Endothelial cell of umbilical vein (primary cell): ENCODE data around the gene FAM98B. TPM values are rescaled to one million over a fixed set of nuclear protein-coding genes. Genes with fewer than 3 reads are reported as not detected.

Experiments used
- BruUV-seq: library from RNA; stranded (reverse); fragments of 400-500 nt; replicated peaks from 2 replicates; lab custom pipeline; 2021; lab: Mats Ljungman, UMichigan
- CTCF ChIA-PET: fragments of 300-600, 350-600 bp; sonication (Branson Sonifier 250); formaldehyde crosslinking; loops from one replicate; lab custom pipeline; 2021; ENCODE audit warnings: antibody characterized with exemption, inconsistent platforms; lab: Charles Lee
- POLR2A ChIA-PET: fragments of 300-600, 350-600 bp; sonication (Branson Sonifier 250); formaldehyde crosslinking; loops from one replicate; lab custom pipeline; 2021; ENCODE audit warnings: antibody characterized with exemption, inconsistent platforms; lab: Charles Lee
- DNase-seq: peaks from one replicate; pipeline ENCODE4 v3.0.0-alpha.2; 2011; ENCODE audit warnings: low read depth, low spot score
- FAIRE-seq: peaks from 2 replicates; lab custom pipeline; 2011; peaks lifted over from hg19 to GRCh38; lab: Jason Lieb, UNC
- H2AFZ ChIP-seq: 2 replicates; pipeline ENCODE4 v1.6.0; 2012; ENCODE audit warnings: low read depth, low read length, control low read depth, inconsistent platforms
- H3K27ac ChIP-seq: 2 replicates; pipeline ENCODE4 v1.5.1; 2011; ENCODE audit warnings: low read depth, mild to moderate bottlenecking, control low read depth, low read length, moderate library complexity; ENCODE audit not compliant: insufficient read depth
- H3K27me3 ChIP-seq, 2 experiments: 2 replicates each; pipeline versions ENCODE4 v1.6.0 to v1.6.1; 2011; ENCODE audit warnings: low read length in 2 of 2, mixed read lengths in 1 of 2; ENCODE audit not compliant: control insufficient read depth in 2 of 2, insufficient read depth in 2 of 2
- H3K36me3 ChIP-seq, 2 experiments: 2 replicates in 1 of 2; 3 replicates in 1 of 2; pipeline ENCODE4 v1.5.1; 2011; ENCODE audit warnings: low read length in 2 of 2, mild to moderate bottlenecking in 1 of 2, moderate library complexity in 1 of 2; ENCODE audit not compliant: control insufficient read depth in 2 of 2, insufficient read depth in 2 of 2; ENCODE audit errors: extremely low read depth in 1 of 2
- H3K4me1 ChIP-seq: 3 replicates; pipeline ENCODE4 v1.5.1; 2011; ENCODE audit warnings: mild to moderate bottlenecking, low read length; ENCODE audit not compliant: control insufficient read depth, insufficient read depth; ENCODE audit errors: extremely low read depth
- H3K4me2 ChIP-seq: 2 replicates; pipeline ENCODE4 v1.6.1; 2011; ENCODE audit warnings: low read length, control low read depth, mixed read lengths; ENCODE audit not compliant: insufficient read depth
- H3K4me3 ChIP-seq, 3 experiments: fragments of 200-600 bp in 1 of 3; sonication (generic), shearing (Covaris generic) in 1 of 3; replicated peaks in 1 of 3; 2 replicates each; pipeline ENCODE4 v1.5.1; 2011 to 2016; ENCODE audit warnings: control low read depth in 3 of 3, low read length in 3 of 3, mild to moderate bottlenecking in 2 of 3, inconsistent platforms in 1 of 3, low read depth in 1 of 3, moderate library complexity in 1 of 3; ENCODE audit not compliant: insufficient read depth in 1 of 3
- H3K79me2 ChIP-seq: 2 replicates; pipeline ENCODE4 v1.6.0; 2012; ENCODE audit warnings: low read length, inconsistent platforms; ENCODE audit not compliant: control insufficient read depth, insufficient read depth
- H3K9ac ChIP-seq: replicated peaks from 2 replicates; pipeline ENCODE3; 2011; ENCODE audit warnings: low read length, control low read depth; ENCODE audit not compliant: insufficient read depth; ENCODE audit errors: extremely low read depth
- H3K9me1 ChIP-seq: replicated peaks from 3 replicates; pipeline ENCODE4 v1.6.0; 2011; ENCODE audit warnings: mild to moderate bottlenecking, low read length; ENCODE audit not compliant: control insufficient read depth, insufficient read depth; ENCODE audit errors: extremely low read depth
- H3K9me3 ChIP-seq: replicated peaks from 2 replicates; pipeline ENCODE4 v1.5.1; 2012; ENCODE audit warnings: low read length, inconsistent platforms; ENCODE audit not compliant: control insufficient read depth, insufficient read depth
- H4K20me1 ChIP-seq: replicated peaks from 2 replicates; pipeline ENCODE3; 2011; ENCODE audit warnings: mild to moderate bottlenecking, low read length; ENCODE audit not compliant: control insufficient read depth, insufficient read depth; ENCODE audit errors: extremely low read depth
- EZH2 ChIP-seq: IDR thresholded peaks from 2 replicates; pipeline ENCODE4 v1.6.1; 2012; ENCODE audit warnings: borderline replicate concordance, low read depth, mild to moderate bottlenecking, moderate library complexity, low read length, inconsistent platforms; ENCODE audit not compliant: severe bottlenecking
- FOS ChIP-seq: IDR thresholded peaks from 2 replicates; pipeline ENCODE4 v1.6.1; 2011; ENCODE audit warnings: mild to moderate bottlenecking, low read length, moderate library complexity, borderline replicate concordance; ENCODE audit not compliant: insufficient read depth
- GATA2 ChIP-seq: IDR thresholded peaks from 2 replicates; pipeline ENCODE4 v1.7.0; 2011; ENCODE audit warnings: low read depth, mild to moderate bottlenecking, moderate library complexity, mixed read lengths, low read length; ENCODE audit not compliant: insufficient read length, insufficient read depth
- JUN ChIP-seq: IDR thresholded peaks from 2 replicates; pipeline ENCODE4 v1.6.1; 2011; ENCODE audit warnings: borderline replicate concordance, low read depth; ENCODE audit not compliant: insufficient read length, insufficient read depth
- MYC ChIP-seq: IDR thresholded peaks from one replicate; pipeline ENCODE4 v1.6.1; 2011; ENCODE audit warnings: mild to moderate bottlenecking, low read depth, low read length
- POLR2A ChIP-seq: IDR thresholded peaks from 2 replicates; pipeline ENCODE4 v1.6.1; 2012; ENCODE audit warnings: low read depth, mild to moderate bottlenecking, control low read depth, low read length
- POLR2AphosphoS5 ChIP-seq: IDR thresholded peaks from 2 replicates; pipeline ENCODE4 v1.6.1; 2012; ENCODE audit warnings: low read depth, mild to moderate bottlenecking, control low read depth, low read length, moderate library complexity; ENCODE audit not compliant: insufficient read depth
- dilution Hi-C: fragments of 300-500 bp; cut with MboI; formaldehyde crosslinking; loops from one replicate; pipeline ENCODE4 v1.15.0; 2019; ENCODE audit warnings: low sequenced_read_pairs; ENCODE audit not compliant: extremely low pct_ligation_motif_present
- intact Hi-C: fragments of 100-400 bp; cut with micrococcal nuclease; formaldehyde crosslinking; loops from one replicate; pipeline ENCODE4 v1.10.0; 2022
- polyA plus RNA-seq, 4 experiments: library from polyadenylated mRNA; depleted of rRNA in 3 of 4; stranded (reverse) in 3 of 4; unstranded in 1 of 4; fragments of >200 nt; gene quantifications; 2 replicates each; pipeline versions ENCODE4 v1.2.1 to v1.2.3, GENCODE V29; 2011 to 2012; ENCODE audit warnings: missing spikeins in 1 of 4
- total RNA-seq: library from RNA; stranded (reverse); gene quantifications from 2 replicates; pipeline ENCODE4 v1.2.3, GENCODE V29; 2021
- TF ChIP-seq, protein P1 (sequence below), 2 donors: IDR thresholded peaks; 1 replicate in 1 of 2; 2 replicates in 1 of 2; pipeline ENCODE4 v1.5.1; 2011; ENCODE audit warnings: low read length in 2 of 2, mild to moderate bottlenecking in 2 of 2, moderate library complexity in 2 of 2, control low read depth in 1 of 2, inconsistent platforms in 1 of 2, low read depth in 1 of 2; ENCODE audit not compliant: insufficient read depth in 1 of 2; ENCODE audit errors: extremely low read depth in 1 of 2
- TF ChIP-seq, protein P2 (sequence below): IDR thresholded peaks from 2 replicates; pipeline ENCODE4 v1.6.1; 2011; ENCODE audit not compliant: insufficient read depth, insufficient read length

FAM98B gene
- total and polyA plus RNA-seq, 2 donors (not counting 3 experiments of a cell fraction or from before 2014, with no cell fraction given): 4.2 to 22.3 TPM

DNA sequence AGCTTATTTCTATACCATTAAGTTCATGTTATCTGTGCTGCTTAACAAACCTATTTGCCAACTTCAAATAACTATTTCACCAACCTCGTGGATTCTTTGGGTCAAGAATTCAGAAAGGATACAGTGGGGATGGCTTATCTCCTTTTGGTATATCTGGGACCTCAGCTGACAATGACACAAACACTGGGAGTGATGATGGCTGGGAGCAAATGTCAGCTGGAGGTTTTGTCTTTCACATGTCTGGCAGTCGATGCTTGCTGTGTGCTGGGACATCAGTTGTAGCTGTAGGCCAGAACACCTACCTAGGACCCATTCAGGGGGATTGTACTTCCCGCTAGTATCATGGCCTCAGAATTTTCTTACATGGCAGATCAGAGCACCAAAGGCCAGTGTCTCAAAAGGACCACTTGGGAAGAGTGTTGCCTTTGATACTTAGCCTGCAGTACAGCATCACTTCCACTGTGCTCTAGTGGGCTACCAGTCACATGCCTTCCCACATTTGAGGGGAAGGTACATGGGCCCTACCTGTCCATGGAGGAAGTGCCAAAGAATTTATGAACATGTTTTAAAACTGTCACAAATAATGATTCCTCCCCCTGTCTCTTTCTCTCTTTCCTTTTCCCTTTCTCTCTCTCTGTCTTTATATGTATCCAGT, 23.7 kb upstream of the FAM98B start:
- FAIRE-seq (no peak), DNase-seq (no peak)
- no peaks in the 10 kb centered on the region for H3K9me3 ChIP-seq
- H3K27ac ChIP-seq: no peak overlapping the region
- TF ChIP-seq GATA2: no peak
- no peak for TF ChIP-seq POLR2AphosphoS5
- TF ChIP-seq, protein P1, sequence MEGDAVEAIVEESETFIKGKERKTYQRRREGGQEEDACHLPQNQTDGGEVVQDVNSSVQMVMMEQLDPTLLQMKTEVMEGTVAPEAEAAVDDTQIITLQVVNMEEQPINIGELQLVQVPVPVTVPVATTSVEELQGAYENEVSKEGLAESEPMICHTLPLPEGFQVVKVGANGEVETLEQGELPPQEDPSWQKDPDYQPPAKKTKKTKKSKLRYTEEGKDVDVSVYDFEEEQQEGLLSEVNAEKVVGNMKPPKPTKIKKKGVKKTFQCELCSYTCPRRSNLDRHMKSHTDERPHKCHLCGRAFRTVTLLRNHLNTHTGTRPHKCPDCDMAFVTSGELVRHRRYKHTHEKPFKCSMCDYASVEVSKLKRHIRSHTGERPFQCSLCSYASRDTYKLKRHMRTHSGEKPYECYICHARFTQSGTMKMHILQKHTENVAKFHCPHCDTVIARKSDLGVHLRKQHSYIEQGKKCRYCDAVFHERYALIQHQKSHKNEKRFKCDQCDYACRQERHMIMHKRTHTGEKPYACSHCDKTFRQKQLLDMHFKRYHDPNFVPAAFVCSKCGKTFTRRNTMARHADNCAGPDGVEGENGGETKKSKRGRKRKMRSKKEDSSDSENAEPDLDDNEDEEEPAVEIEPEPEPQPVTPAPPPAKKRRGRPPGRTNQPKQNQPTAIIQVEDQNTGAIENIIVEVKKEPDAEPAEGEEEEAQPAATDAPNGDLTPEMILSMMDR (IDR thresholded peaks at IDR 0.05; ENCODE audit: extremely low read depth in 1 of 2, insufficient read depth in 1 of 2, low read depth in 1 of 2, low read length in 2 of 2): no peak
- no peak overlapping the region for H3K4me3 ChIP-seq
- BruUV-seq: no TSS peak
- intact Hi-C loops: no loop called here
- dilution Hi-C loops: no loop called here
- ChIA-PET POLR2A (no interaction called here), CTCF (interaction anchor here (4.6 kb wide), 1 partner anchor 10 kb away, joined by 32 read pairs; no protein-coding TSS in a partner anchor)
- H3K27me3 ChIP-seq: peaks cover 26 to 74% of the 10 kb centered on the region in 2 experiments
- no peaks in the 10 kb centered on the region for H3K9me1 ChIP-seq
- H3K9ac ChIP-seq: no peak overlapping the region
- no peak overlapping the region for H2AFZ ChIP-seq
- no peaks in the 10 kb centered on the region for H3K36me3 ChIP-seq
- H4K20me1 ChIP-seq: no peaks in the 10 kb centered on the region
- H3K4me1 ChIP-seq: no peaks in the 10 kb centered on the region
- no peaks in the 10 kb centered on the region for H3K79me2 ChIP-seq
- H3K4me2 ChIP-seq: no peak overlapping the region

DNA sequence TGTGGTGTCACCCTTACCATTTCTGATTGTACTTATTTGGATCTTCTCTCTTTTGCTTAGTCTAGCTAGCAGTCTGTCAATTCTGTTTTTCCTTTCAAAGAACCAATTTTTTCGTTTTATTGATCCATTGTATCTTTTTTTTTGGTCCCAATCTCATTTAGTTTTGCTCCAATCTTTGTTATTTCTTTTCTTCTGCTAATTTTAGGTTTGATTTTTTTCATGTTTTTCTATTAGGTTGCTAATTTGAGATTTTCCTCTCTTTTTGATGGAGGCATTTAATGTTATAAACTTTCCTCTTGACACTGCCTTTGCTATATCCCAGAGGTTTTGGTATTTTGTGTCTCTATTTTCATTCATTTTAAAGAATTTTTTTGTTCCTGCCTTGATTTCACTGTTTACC, 16.9 kb upstream of the FAM98B start:
- ChIA-PET POLR2A (no interaction called here), CTCF (interaction anchor here (1.1 kb wide), 1 partner anchor 441 kb away, joined by 3 read pairs; no protein-coding TSS in a partner anchor)
- DNase-seq (no peak), FAIRE-seq (no peak)
- Histone ChIP-seq H3K9me1 (no peaks in the 10 kb centered on the region), H3K36me3 (no peaks in the 10 kb centered on the region), H3K27ac (no peak overlapping the region), H4K20me1 (no peaks in the 10 kb centered on the region), H2AFZ (no peak overlapping the region), H3K27me3 (peaks cover 20 to 65% of the 10 kb centered on the region in 2 experiments), H3K9me3 (no peaks in the 10 kb centered on the region), H3K79me2 (no peaks in the 10 kb centered on the region), H3K4me3 (no peak overlapping the region), H3K4me1 (no peaks in the 10 kb centered on the region), H3K9ac (no peak overlapping the region), H3K4me2 (no peak overlapping the region)
- dilution Hi-C loops: no loop called here
- intact Hi-C loops: no loop called here
- TF ChIP-seq JUN (no peak), POLR2AphosphoS5 (no peak), POLR2A (no peak), FOS (no peak), GATA2 (no peak), MYC (no peak), EZH2 (no peak)
- TF ChIP-seq, protein P2, sequence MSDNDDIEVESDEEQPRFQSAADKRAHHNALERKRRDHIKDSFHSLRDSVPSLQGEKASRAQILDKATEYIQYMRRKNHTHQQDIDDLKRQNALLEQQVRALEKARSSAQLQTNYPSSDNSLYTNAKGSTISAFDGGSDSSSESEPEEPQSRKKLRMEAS: no peak
- TF ChIP-seq, protein P1 (IDR thresholded peaks at IDR 0.05; ENCODE audit: extremely low read depth in 1 of 2, insufficient read depth in 1 of 2, low read depth in 1 of 2, low read length in 2 of 2): no peak
- no TSS peak for BruUV-seq
